ENCODE results near the gene MYO5C.

The MYO5C gene

GRCh38 chr15:52295421-52296001 is at the start of gene MYO5C:
TSS of gene MYO5C (minus strand) at chr15:52295804. CDS start at chr15:52295636, 168 bp downstream.
- DNase-seq = no peak

- no peak for DNase-seq
Measured at GRCh38 chr15:52344592-52344991, 49.0 kb upstream of the MYO5C start.

GRCh38 chr15:52343831-52344230 is 48.2 kb upstream of the MYO5C start:
- DNase-seq = no peak

- no peak for DNase-seq
Measured at GRCh38 chr15:52340093-52340492, 44.5 kb upstream of the MYO5C start.

DNA sequence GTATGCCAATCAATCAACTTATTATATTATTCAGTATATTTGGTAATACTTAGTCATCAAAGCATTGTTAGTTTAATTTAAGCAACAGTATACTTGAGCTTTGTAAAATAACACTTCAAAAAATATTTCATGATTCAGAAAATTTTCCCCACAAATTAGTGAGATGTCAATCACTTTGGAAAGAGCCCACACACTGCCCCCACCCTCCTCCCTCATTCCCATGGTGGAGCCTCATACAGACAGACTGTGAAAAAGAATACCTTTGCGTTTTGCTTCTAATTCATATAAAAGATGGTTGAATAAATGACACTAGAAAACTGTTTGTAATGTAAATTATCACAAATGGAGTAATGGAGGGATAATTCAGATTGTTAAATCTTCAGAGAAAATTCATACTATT is 43.3 kb upstream of the MYO5C start:
- no peak for DNase-seq

DNA sequence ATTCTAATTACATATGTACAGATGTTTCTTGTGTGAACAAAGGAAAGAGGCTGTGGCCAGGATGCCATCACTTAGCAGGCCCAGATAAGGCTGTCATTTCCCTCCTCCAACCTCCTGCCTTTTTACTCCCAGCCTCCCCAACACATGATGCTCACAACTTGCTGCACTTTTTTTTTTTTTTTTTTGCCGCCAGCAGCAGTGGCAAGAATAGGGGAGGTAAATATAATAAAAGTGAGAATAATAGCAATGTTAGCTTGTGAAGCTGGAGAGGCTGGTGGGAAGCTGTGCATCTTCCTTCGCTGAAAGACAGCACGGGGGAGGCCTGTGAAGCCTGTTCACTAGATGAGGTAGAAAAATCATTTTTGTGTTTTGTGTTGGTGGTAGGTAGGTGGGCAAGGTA is 42.5 kb upstream of the MYO5C start:
- no peak for DNase-seq

- no peak for DNase-seq
Measured at GRCh38 chr15:52337198-52337853, 41.7 kb upstream of the MYO5C start.

DNA sequence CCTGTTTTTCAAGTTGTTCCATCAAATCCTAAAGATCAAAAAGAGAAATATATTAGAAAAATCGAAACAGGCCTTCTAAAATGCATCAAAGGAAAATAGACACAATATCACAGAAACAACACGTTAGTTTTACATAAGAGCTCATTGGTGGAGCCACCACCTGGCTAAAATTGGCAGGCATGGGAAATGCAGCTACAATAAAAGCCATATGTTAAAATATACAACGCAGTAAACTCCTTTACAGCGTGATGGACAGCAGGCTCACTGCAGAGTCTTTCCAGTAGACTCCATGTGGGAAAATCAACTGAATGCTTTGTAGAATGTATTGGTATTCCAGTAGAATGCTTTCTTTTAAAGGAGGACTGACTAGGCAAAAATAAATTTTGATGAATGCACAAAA is 40.9 kb upstream of the MYO5C start:
- DNase-seq = no peak

GRCh38 chr15:52334491-52335160 is 39.0 kb upstream of the MYO5C start:
- DNase-seq = no peak

DNA sequence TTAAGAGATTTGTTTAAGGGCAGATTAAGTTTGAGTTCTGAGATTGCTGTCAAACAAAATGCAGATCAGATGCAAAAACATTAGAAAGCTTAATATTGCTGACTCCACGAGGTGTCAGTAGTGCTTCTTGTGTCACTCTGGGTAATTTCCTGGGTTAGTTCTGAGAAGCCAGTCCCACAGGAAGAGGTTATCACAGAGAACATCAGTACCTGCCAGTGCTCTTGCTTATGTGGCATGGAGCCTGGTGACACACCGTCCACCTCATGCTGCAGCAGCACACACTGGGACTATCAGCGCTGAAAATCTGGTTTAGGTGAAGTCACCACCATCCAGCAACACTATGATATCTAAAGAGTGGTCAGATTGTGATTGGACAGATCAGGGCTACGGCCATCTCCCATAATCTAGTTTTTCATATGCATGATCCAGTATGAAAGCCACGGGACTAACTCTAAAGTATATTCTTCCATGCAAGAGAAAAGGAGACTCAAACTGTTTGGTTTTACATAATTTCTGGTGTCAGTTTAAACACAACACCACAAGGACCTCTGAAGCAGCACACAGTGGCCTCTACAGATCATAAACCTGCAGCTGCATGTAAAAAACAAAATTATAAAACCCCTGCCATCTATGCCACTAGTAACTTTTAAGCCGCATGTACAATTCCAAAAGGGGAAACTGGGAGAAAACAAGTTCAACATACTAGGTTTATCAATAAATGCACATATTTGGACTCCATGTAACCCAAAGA is 36.1 kb upstream of the MYO5C start:
- DNase-seq = peak in 1 of 2 experiments; percentile 40

DNA sequence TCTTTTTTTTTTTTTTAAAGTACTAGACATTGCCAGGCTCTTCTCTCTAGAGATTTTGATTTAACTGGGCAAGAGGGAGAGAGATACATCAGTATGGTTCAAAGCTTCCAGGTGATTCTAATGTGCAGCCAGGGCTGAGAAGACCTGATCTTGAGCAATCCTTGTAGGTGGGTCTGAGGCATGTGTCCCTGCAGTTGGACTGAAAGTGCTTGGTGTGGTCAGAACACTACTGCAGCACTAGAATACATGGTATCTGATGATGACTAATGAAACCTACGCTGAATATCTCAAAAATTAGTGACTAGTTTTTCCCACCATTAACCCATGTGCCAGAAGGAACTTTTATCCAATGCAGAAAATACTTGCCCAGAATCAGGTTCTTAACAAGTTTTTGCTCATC is 34.4 kb upstream of the MYO5C start:
- DNase-seq = no peak

DNA sequence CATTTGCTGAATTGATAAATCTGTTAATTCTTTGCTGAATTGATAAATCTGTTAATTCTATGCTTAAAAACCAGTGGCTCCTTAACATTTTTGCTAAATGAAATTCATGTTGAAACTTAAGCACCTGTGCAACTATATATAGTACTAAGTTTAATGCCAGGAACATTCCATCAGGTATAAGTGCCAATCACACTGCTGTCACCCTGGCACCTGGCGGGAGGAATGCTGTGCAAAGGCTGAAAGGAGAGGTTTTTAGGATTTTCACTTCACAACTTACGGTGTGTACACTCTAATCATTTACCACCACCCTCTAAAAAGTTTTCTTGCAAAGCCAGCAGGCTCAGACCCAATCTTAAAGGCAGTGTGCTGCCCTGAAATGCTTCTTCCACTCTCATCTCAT is 33.5 kb upstream of the MYO5C start:
- no peak for DNase-seq

GRCh38 chr15:52328680-52329079 is 33.1 kb upstream of the MYO5C start:
- no peak for DNase-seq

DNA sequence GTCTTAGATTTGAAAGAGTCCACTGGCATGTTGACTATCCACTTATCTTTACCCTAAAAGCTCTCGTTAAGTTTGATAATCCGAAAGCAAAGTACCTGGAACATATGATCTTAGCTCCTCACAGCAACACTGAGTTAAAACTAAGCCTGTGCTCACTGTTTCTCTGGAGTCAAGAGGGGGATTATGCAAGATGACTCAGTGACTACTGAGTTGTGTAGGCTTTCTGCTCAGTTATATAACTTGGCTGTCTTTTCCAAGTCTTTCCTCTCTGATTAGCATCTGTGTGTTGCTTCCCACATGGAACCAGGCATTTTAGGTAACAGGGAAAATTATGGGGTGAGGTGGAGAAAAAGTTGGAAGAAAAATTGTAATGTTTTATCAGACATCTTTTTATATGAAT is 31.2 kb upstream of the MYO5C start:
- no peak for DNase-seq

DNA sequence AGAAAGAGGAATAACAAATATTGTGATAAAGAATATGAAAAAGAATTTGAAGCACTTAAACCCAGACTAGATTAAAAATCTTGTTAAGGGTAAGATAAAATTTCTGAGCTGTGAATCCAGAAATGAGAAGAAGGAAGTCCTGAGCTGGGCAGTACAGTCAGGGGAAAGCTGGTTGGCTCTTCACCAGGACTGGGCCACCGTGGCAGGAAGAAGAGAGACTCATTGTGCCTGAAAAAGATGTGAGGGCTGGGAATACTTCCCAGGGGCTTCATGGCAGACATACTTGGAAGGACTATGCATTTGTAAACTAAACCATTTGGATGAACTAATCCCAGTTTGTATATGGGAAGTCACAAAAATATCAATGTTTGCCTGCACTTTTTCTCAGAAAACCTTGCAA is 28.5 kb upstream of the MYO5C start:
- no peak for DNase-seq

- DNase-seq = no peak
Measured at GRCh38 chr15:52318729-52319500, 23.3 kb upstream of the MYO5C start.

DNA sequence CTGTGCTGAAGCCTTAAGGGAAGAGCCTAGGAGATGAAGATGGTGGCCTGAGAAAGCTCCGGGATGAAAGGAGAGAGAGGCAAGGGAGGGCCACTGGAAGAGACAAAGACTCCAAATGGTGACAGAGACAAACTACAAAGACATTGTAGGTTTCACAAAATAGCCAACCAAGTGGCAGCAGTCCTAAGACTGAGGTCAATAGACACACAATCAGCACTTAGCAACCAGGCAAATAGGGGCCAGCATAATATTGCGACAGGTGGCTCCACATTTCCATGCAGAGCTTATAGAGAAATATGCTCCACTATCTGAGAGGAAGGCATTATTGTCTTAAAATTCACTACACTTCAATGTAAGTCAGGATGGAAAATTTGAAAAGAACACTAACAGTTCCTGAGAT is 22.1 kb upstream of the MYO5C start:
- DNase-seq = no peak

- no peak for DNase-seq
Measured at GRCh38 chr15:52317022-52317421, 21.4 kb upstream of the MYO5C start.

GRCh38 chr15:52309154-52309548 is 13.5 kb upstream of the MYO5C start:
- no peak for DNase-seq

GRCh38 chr15:52308446-52309153 is 13.0 kb upstream of the MYO5C start:
- DNase-seq = no peak

DNA sequence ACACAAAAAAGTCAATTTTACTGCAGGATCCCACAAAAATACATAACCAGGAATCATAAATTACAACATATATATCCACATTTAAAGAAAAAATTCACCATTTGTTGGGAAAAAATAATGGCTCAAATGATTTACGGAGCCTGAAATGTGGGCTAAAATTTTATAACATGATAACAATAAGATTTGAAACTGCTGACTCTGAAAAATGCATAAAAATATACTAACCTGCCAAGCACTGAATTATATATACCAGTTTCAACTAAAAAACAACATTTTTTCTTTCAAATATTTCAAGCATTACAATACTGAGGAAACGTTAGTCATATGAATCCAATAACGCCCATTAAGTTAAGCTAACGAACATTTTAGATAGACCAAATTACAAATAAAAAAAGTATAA is 12.2 kb upstream of the MYO5C start:
- no peak for DNase-seq

GRCh38 chr15:52306270-52306669 is 10.7 kb upstream of the MYO5C start:
- DNase-seq = no peak

All from SW 1271 (cell line).